A673 (cell line): ENCODE data around the gene OBP2B.

ENCODE experiments used
- EZH2 ChIP-seq: fragments of 200-600 bp; sonication (generic); IDR thresholded peaks from 2 replicates; pipeline ENCODE4 v1.6.1; 2017; ENCODE audit warnings: borderline replicate concordance, low read depth, mild to moderate bottlenecking, mixed read lengths, antibody characterized with exemption, low read length; ENCODE audit not compliant: poor library complexity, severe bottlenecking
- TF ChIP-seq, protein P1 (sequence below): fragments of 300-800, 200-600 bp; sonication (generic); conservative IDR thresholded peaks from 2 replicates; pipeline ENCODE4 v1.5.1; 2017; ENCODE audit warnings: low read depth, mild to moderate bottlenecking, antibody characterized with exemption, low read length, moderate library complexity, mixed read lengths

DNA sequence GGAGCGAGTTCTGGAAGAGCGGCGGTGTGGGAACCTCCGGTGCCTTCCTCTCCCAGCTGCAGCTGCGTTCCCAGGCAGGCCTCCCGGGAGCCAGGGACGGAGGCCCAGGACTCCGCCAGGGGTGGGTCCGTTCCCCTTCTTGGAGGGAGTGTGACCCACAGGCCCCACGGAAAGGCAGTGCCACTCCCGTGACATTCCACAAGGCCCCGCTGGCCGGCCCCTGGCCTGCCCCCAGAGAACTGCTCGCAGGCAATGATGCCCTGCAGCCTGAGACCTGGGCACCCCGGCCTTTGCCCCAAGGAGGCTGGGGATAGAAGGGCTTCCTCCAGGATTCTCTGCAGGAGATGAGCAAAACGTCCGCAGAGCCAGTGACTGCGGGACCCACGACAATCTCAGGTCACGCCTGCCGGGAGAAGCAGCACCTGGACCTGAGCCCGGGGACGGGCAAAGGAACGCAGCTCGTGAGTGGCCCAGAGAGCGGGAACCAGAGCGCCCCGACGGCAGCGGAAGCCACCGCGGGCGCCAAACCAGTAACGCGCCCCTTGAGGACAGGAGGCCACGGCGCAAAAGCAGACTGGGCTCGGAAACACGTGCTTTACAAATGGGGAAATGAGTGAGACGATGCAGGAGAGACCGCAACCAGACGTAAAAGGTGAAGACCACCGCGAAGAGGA lies 9.3 kb downstream of the OBP2B start:
- TF ChIP-seq, protein P1, sequence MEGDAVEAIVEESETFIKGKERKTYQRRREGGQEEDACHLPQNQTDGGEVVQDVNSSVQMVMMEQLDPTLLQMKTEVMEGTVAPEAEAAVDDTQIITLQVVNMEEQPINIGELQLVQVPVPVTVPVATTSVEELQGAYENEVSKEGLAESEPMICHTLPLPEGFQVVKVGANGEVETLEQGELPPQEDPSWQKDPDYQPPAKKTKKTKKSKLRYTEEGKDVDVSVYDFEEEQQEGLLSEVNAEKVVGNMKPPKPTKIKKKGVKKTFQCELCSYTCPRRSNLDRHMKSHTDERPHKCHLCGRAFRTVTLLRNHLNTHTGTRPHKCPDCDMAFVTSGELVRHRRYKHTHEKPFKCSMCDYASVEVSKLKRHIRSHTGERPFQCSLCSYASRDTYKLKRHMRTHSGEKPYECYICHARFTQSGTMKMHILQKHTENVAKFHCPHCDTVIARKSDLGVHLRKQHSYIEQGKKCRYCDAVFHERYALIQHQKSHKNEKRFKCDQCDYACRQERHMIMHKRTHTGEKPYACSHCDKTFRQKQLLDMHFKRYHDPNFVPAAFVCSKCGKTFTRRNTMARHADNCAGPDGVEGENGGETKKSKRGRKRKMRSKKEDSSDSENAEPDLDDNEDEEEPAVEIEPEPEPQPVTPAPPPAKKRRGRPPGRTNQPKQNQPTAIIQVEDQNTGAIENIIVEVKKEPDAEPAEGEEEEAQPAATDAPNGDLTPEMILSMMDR, result no peak
- TF ChIP-seq EZH2, result no peak
